ENCODE data around the gene SUFU. TPM values are rescaled to one million over a fixed set of nuclear protein-coding genes. Genes with fewer than 3 reads are reported as not detected.

The SUFU gene
- total RNA-seq, 1 experiment from 2014 or later, result 13.1 TPM

DNA sequence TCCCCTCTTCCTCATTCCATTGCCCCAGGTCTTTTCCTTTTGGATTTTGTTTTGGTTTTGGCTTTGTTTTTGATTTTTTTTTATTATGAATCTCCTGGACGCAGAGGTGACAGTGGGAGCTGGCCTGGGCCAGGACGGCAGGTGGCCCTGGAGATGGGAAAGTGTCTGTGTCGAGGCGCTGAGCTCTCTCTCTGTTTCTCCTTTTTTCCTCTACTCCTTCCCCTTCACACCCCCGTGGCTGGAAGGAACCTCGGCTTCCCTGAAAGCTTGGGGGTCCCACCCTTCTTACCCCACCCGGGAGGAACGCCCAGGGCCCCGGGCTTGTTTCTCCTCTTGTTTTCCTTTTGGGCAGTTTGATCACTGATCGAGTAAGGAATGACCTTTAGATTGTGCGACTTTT lies 153.7 kb downstream of the SUFU start:
- Mint-ChIP-seq H3K27me3 (ENCODE audit: low read depth) (no peaks in the 10 kb centered on the region; the same call in 1 of the 2 replicates), H3K27ac (no peak overlapping the region; the same call in 1 of the 2 replicates), H3K36me3 (peaks cover 28% of the 10 kb centered on the region), H3K4me3 (no peak overlapping the region), H3K9me3 (no peaks in the 10 kb centered on the region), H3K4me1 (peaks cover 15% of the 10 kb centered on the region)
- TF ChIP-seq, protein P1, sequence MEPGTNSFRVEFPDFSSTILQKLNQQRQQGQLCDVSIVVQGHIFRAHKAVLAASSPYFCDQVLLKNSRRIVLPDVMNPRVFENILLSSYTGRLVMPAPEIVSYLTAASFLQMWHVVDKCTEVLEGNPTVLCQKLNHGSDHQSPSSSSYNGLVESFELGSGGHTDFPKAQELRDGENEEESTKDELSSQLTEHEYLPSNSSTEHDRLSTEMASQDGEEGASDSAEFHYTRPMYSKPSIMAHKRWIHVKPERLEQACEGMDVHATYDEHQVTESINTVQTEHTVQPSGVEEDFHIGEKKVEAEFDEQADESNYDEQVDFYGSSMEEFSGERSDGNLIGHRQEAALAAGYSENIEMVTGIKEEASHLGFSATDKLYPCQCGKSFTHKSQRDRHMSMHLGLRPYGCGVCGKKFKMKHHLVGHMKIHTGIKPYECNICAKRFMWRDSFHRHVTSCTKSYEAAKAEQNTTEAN (CRISPR knock-in tag; IDR thresholded peaks at IDR 0.05), result no peak
- DNase-seq (ENCODE audit: low spot score) (no peak), ATAC-seq (no peak)
- POLR2A ChIA-PET, result no interaction called here
- CTCF ChIA-PET, result interaction anchor here (0.8 to 1.4 kb wide), 2 partner anchors 13 to 154 kb away, joined by 3 to 4 read pairs; partner anchors contain the start of gene SUFU

GRCh38 chr10:102657984-102658724 lies 154.4 kb downstream of the SUFU start:
- Mint-ChIP-seq H3K27me3 (ENCODE audit: low read depth) (no peaks in the 10 kb centered on the region; the same call in 1 of the 2 replicates), H3K36me3 (peaks cover 28% of the 10 kb centered on the region), H3K27ac (peak overlapping the region; percentile 72; the same call in 1 of the 2 replicates), H3K9me3 (no peaks in the 10 kb centered on the region), H3K4me3 (no peak overlapping the region), H3K4me1 (peaks cover 11% of the 10 kb centered on the region)
- POLR2A ChIA-PET, result no interaction called here
- no peak for ATAC-seq
- DNase-seq (ENCODE audit: low spot score), result no peak
- TF ChIP-seq, protein P2, sequence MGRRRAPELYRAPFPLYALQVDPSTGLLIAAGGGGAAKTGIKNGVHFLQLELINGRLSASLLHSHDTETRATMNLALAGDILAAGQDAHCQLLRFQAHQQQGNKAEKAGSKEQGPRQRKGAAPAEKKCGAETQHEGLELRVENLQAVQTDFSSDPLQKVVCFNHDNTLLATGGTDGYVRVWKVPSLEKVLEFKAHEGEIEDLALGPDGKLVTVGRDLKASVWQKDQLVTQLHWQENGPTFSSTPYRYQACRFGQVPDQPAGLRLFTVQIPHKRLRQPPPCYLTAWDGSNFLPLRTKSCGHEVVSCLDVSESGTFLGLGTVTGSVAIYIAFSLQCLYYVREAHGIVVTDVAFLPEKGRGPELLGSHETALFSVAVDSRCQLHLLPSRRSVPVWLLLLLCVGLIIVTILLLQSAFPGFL (CRISPR knock-in tag; IDR thresholded peaks at IDR 0.05; ENCODE audit: borderline replicate concordance), result no peak
- no peak for TF ChIP-seq GTF2I (CRISPR knock-in tag; conservative IDR thresholded peaks at IDR 0.05)
- no peak for TF ChIP-seq IRF2 (CRISPR knock-in tag; IDR thresholded peaks at IDR 0.05; ENCODE audit: borderline replicate concordance, low read depth)
- TF ChIP-seq ZNF425 (CRISPR knock-in tag; conservative IDR thresholded peaks at IDR 0.05), result no peak
- 0 out of 2 replicates have a peak, but pooled peaks have one; percentile 28 for TF ChIP-seq HMGA2 (CRISPR knock-in tag; IDR thresholded peaks at IDR 0.05)
- 0 out of 2 replicates have a peak, but pooled peaks have one; percentile 16 for TF ChIP-seq GABPB1 (CRISPR knock-in tag; IDR thresholded peaks at IDR 0.05)
- TF ChIP-seq ZMAT4 (CRISPR knock-in tag; IDR thresholded peaks at IDR 0.05), result no peak
- no peak for TF ChIP-seq SMAD3 (CRISPR knock-in tag; IDR thresholded peaks at IDR 0.05; ENCODE audit: borderline replicate concordance)
- CTCF ChIA-PET, result interaction anchor here (0.8 to 3.7 kb wide), 7 partner anchors 8 to 154 kb away, joined by 3 to 16 read pairs (median 4); partner anchors contain the start of genes SUFU and TRIM8

GRCh38 chr10:102658802-102659201 lies 155.0 kb downstream of the SUFU start:
- TF ChIP-seq JAZF1 (CRISPR knock-in tag; IDR thresholded peaks at IDR 0.05), result no peak
- no peak for TF ChIP-seq FOXJ3 (CRISPR knock-in tag; IDR thresholded peaks at IDR 0.05; ENCODE audit: borderline replicate concordance)
- TF ChIP-seq NR2C2 (CRISPR knock-in tag; IDR thresholded peaks at IDR 0.05), result no peak
- no peak for TF ChIP-seq ESRRA (CRISPR knock-in tag; IDR thresholded peaks at IDR 0.05; ENCODE audit: borderline replicate concordance)
- TF ChIP-seq ZBTB21 (CRISPR knock-in tag; IDR thresholded peaks at IDR 0.05; ENCODE audit: borderline replicate concordance), result no peak
- TF ChIP-seq GTF2I (CRISPR knock-in tag; conservative IDR thresholded peaks at IDR 0.05), result no peak
- TF ChIP-seq TCF7 (CRISPR knock-in tag; IDR thresholded peaks at IDR 0.05; ENCODE audit: low read depth), result no peak
- TF ChIP-seq SMAD4 (CRISPR knock-in tag; IDR thresholded peaks at IDR 0.05), result no peak
- POLR2A ChIA-PET, result interaction anchor here (0.9 kb wide), 1 partner anchor 57 kb away, joined by 7 read pairs; no protein-coding TSS in a partner anchor
- H3K36me3 Mint-ChIP-seq, result peaks cover 24% of the 10 kb centered on the region
- H3K4me1 Mint-ChIP-seq, result peaks cover 10% of the 10 kb centered on the region
- H3K27ac Mint-ChIP-seq, result peak overlapping the region; percentile 65
- CTCF ChIA-PET, result interaction anchor here (0.6 to 3.7 kb wide), 7 partner anchors 8 to 156 kb away, joined by 3 to 16 read pairs (median 4); partner anchors contain the start of genes ACTR1A and TRIM8
- no peaks in the 10 kb centered on the region; the same call in 1 of the 2 replicates for H3K27me3 Mint-ChIP-seq (ENCODE audit: low read depth)
- no peaks in the 10 kb centered on the region for H3K9me3 Mint-ChIP-seq
- no peak overlapping the region for H3K4me3 Mint-ChIP-seq
- DNase-seq (ENCODE audit: low spot score) (no peak), ATAC-seq (no peak)
